ENCODE results near the gene BORCS5. TPM values are rescaled to one million over a fixed set of nuclear protein-coding genes. Genes with fewer than 3 reads are reported as not detected.

Gene BORCS5
- total RNA-seq, 2 donors from 2014 or later, result 9.7 to 26.8 TPM

DNA sequence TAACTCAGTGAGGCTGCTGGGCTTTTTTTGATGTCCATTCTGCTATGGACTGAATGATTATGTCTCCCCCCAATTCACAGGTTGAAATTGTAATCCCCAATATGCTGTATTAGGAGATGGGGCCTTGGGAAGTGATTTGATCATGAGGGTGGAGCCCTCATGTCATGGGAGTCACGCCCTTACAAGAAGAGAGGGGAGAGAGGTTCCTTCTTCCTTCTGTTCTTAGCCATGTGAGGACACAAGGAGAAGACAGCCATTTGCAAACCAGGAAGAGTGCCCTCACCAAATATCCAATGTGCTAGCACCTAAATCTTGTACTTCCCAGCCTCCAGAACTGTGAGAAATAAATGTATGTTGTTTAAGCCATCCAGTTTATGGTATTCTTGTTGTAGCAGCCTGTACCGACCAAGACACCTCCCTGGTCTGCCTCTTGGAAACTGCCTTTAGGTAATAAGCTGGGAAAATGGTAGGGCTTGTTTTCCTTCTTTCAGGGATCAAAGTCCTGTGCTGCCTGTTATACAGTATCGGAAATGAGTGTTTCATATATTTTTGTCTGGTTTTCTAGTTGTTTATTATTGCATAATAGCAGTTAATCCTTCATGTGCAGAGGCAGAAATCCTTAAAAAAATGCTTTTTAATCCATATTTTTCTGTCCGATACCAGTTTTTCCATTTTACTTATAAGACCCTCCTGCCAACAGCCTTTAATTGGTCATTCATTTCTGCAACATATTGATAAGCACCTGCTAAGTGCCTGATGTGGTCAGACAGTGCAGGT, 16.3 kb downstream of the BORCS5 start:
- intact Hi-C loops (cut with DNase I), result no loop called here

GRCh38 chr12:12376646-12377448, 20.0 kb downstream of the BORCS5 start:
- Histone ChIP-seq H3K27ac (no peak overlapping the region), H3K4me3 (no peak overlapping the region), H3K36me3 (no peaks in the 10 kb centered on the region), H3K27me3 (replicated peaks; ENCODE audit: insufficient read depth) (no peaks in the 10 kb centered on the region), H3K4me1 (replicated peaks) (no peaks in the 10 kb centered on the region), H3K9me3 (no peaks in the 10 kb centered on the region)
- 82% methylated on average over 12 of the region's 12 CpGs for WGBS
- DNase-seq (ENCODE audit: low spot score), result peak; percentile 43
- intact Hi-C loops (cut with DNase I), result loop anchor here (2.0 to 5.0 kb wide), 2 partner anchors 188 to 280 kb away; no protein-coding TSS in a partner anchor
- TF ChIP-seq POLR2A (IDR thresholded peaks at IDR 0.05) (no peak), POLR2AphosphoS5 (IDR thresholded peaks at IDR 0.05) (peak; percentile 75)
- TF ChIP-seq, protein P1, sequence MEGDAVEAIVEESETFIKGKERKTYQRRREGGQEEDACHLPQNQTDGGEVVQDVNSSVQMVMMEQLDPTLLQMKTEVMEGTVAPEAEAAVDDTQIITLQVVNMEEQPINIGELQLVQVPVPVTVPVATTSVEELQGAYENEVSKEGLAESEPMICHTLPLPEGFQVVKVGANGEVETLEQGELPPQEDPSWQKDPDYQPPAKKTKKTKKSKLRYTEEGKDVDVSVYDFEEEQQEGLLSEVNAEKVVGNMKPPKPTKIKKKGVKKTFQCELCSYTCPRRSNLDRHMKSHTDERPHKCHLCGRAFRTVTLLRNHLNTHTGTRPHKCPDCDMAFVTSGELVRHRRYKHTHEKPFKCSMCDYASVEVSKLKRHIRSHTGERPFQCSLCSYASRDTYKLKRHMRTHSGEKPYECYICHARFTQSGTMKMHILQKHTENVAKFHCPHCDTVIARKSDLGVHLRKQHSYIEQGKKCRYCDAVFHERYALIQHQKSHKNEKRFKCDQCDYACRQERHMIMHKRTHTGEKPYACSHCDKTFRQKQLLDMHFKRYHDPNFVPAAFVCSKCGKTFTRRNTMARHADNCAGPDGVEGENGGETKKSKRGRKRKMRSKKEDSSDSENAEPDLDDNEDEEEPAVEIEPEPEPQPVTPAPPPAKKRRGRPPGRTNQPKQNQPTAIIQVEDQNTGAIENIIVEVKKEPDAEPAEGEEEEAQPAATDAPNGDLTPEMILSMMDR (IDR thresholded peaks at IDR 0.05), result peak; percentile 53 to 93 (median 90)

More for the DNA sequence above, 16.3 kb downstream of the BORCS5 start:
- H3K27me3 ChIP-seq (replicated peaks; ENCODE audit: insufficient read depth), result no peaks in the 10 kb centered on the region
- TF ChIP-seq, protein P1 (IDR thresholded peaks at IDR 0.05), result no peak
- TF ChIP-seq POLR2A (IDR thresholded peaks at IDR 0.05), result no peak
- TF ChIP-seq POLR2AphosphoS5 (IDR thresholded peaks at IDR 0.05), result no peak
- no peak for DNase-seq (ENCODE audit: low spot score)
- 88% methylated on average over 4 of the region's 4 CpGs for WGBS
- no peaks in the 10 kb centered on the region for H3K4me1 ChIP-seq (replicated peaks)
- no peak overlapping the region for H3K4me3 ChIP-seq
- no peak overlapping the region for H3K27ac ChIP-seq
- H3K9me3 ChIP-seq, result no peaks in the 10 kb centered on the region
- no peaks in the 10 kb centered on the region for H3K36me3 ChIP-seq

GRCh38 chr12:12378616-12379015, 21.7 kb downstream of the BORCS5 start:
- no peaks in the 10 kb centered on the region for H3K9me3 ChIP-seq
- intact Hi-C loops (cut with DNase I), result loop anchor here (2.0 to 5.0 kb wide), 2 partner anchors 279 to 328 kb away; no protein-coding TSS in a partner anchor
- H3K4me3 ChIP-seq, result no peak overlapping the region
- no peak overlapping the region for H3K27ac ChIP-seq
- DNase-seq (ENCODE audit: low spot score), result no peak
- no peaks in the 10 kb centered on the region for H3K36me3 ChIP-seq
- H3K27me3 ChIP-seq (replicated peaks; ENCODE audit: insufficient read depth), result no peaks in the 10 kb centered on the region
- WGBS, result 95% methylated on average over 2 of the region's 2 CpGs
- no peaks in the 10 kb centered on the region for H3K4me1 ChIP-seq (replicated peaks)
- TF ChIP-seq, protein P1 (IDR thresholded peaks at IDR 0.05), result no peak
- no peak for TF ChIP-seq POLR2A (IDR thresholded peaks at IDR 0.05)
- TF ChIP-seq POLR2AphosphoS5 (IDR thresholded peaks at IDR 0.05), result no peak

GRCh38 chr12:12379831-12380730, 23.2 kb downstream of the BORCS5 start:
- DNase-seq (ENCODE audit: low spot score), result no peak
- no peak overlapping the region for H3K4me3 ChIP-seq
- TF ChIP-seq, protein P1 (IDR thresholded peaks at IDR 0.05), result no peak
- TF ChIP-seq POLR2A (IDR thresholded peaks at IDR 0.05), result no peak
- TF ChIP-seq POLR2AphosphoS5 (IDR thresholded peaks at IDR 0.05), result no peak
- 76% methylated on average over 4 of the region's 4 CpGs for WGBS
- H3K4me1 ChIP-seq (replicated peaks), result no peaks in the 10 kb centered on the region
- intact Hi-C loops (cut with DNase I), result loop anchor here (2.0 to 5.0 kb wide), 2 partner anchors 277 to 327 kb away; no protein-coding TSS in a partner anchor
- no peaks in the 10 kb centered on the region for H3K9me3 ChIP-seq
- H3K27ac ChIP-seq, result peak overlapping the region in 1 of 2 donors; percentile 15
- no peaks in the 10 kb centered on the region for H3K36me3 ChIP-seq
- H3K27me3 ChIP-seq (replicated peaks; ENCODE audit: insufficient read depth), result no peaks in the 10 kb centered on the region
